ENCODE results near the gene ESR1. TPM values are rescaled to one million over a fixed set of nuclear protein-coding genes. Genes with fewer than 3 reads are reported as not detected.

ESR1 gene
- total and polyA plus RNA-seq, 4 donors = 0.05 to 16.1 (median 6.3) TPM

- H3K4me3 ChIP-seq (ENCODE audit: low read depth in 1 of 3, low read length in 3 of 3) = no peak overlapping the region
- peaks cover 0 to 4% (median 0%) of the 10 kb centered on the region in 4 donors for H3K9me3 ChIP-seq (ENCODE audit: control insufficient read depth in 4 of 4, low read length in 3 of 4)
- no peak overlapping the region for H3K9ac ChIP-seq (ENCODE audit: low read depth in 1 of 2, low read length in 2 of 2)
- no peak for DNase-seq (ENCODE audit: low spot score)
- H3K4me1 ChIP-seq (ENCODE audit: control insufficient read depth in 4 of 4, insufficient read depth in 4 of 4, low read length in 3 of 4) = peaks cover 0 to 3% (median 0%) of the 10 kb centered on the region in 4 donors
- no peak overlapping the region for H3K27ac ChIP-seq (ENCODE audit: low read depth in 1 of 2, low read length in 2 of 2)
- WGBS = 93% methylated on average over 2 of the region's 2 CpGs
- no peaks in the 10 kb centered on the region for H3K27me3 ChIP-seq (ENCODE audit: control insufficient read depth in 4 of 4, insufficient read depth in 4 of 4, low read length in 3 of 4)
- H3K36me3 ChIP-seq (ENCODE audit: control insufficient read depth in 4 of 4, insufficient read depth in 3 of 4, low read depth in 1 of 4, low read length in 3 of 4) = peaks cover 0 to 13% (median 5%) of the 10 kb centered on the region in 4 donors
- TF ChIP-seq, protein P1, sequence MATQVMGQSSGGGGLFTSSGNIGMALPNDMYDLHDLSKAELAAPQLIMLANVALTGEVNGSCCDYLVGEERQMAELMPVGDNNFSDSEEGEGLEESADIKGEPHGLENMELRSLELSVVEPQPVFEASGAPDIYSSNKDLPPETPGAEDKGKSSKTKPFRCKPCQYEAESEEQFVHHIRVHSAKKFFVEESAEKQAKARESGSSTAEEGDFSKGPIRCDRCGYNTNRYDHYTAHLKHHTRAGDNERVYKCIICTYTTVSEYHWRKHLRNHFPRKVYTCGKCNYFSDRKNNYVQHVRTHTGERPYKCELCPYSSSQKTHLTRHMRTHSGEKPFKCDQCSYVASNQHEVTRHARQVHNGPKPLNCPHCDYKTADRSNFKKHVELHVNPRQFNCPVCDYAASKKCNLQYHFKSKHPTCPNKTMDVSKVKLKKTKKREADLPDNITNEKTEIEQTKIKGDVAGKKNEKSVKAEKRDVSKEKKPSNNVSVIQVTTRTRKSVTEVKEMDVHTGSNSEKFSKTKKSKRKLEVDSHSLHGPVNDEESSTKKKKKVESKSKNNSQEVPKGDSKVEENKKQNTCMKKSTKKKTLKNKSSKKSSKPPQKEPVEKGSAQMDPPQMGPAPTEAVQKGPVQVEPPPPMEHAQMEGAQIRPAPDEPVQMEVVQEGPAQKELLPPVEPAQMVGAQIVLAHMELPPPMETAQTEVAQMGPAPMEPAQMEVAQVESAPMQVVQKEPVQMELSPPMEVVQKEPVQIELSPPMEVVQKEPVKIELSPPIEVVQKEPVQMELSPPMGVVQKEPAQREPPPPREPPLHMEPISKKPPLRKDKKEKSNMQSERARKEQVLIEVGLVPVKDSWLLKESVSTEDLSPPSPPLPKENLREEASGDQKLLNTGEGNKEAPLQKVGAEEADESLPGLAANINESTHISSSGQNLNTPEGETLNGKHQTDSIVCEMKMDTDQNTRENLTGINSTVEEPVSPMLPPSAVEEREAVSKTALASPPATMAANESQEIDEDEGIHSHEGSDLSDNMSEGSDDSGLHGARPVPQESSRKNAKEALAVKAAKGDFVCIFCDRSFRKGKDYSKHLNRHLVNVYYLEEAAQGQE (IDR thresholded peaks at IDR 0.05) = no peak
- TF ChIP-seq, protein P2, sequence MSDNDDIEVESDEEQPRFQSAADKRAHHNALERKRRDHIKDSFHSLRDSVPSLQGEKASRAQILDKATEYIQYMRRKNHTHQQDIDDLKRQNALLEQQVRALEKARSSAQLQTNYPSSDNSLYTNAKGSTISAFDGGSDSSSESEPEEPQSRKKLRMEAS (IDR thresholded peaks at IDR 0.05) = no peak
- TF ChIP-seq EGR1 (IDR thresholded peaks at IDR 0.05; ENCODE audit: low read depth in 2 of 2) = no peak
- TF ChIP-seq NR2F2 (IDR thresholded peaks at IDR 0.05) = no peak
- TF ChIP-seq, protein P3, sequence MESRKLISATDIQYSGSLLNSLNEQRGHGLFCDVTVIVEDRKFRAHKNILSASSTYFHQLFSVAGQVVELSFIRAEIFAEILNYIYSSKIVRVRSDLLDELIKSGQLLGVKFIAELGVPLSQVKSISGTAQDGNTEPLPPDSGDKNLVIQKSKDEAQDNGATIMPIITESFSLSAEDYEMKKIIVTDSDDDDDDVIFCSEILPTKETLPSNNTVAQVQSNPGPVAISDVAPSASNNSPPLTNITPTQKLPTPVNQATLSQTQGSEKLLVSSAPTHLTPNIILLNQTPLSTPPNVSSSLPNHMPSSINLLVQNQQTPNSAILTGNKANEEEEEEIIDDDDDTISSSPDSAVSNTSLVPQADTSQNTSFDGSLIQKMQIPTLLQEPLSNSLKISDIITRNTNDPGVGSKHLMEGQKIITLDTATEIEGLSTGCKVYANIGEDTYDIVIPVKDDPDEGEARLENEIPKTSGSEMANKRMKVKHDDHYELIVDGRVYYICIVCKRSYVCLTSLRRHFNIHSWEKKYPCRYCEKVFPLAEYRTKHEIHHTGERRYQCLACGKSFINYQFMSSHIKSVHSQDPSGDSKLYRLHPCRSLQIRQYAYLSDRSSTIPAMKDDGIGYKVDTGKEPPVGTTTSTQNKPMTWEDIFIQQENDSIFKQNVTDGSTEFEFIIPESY (IDR thresholded peaks at IDR 0.05) = no peak
- TF ChIP-seq TAF1 (conservative IDR thresholded peaks at IDR 0.05) = no peak
- TF ChIP-seq, protein P4, sequence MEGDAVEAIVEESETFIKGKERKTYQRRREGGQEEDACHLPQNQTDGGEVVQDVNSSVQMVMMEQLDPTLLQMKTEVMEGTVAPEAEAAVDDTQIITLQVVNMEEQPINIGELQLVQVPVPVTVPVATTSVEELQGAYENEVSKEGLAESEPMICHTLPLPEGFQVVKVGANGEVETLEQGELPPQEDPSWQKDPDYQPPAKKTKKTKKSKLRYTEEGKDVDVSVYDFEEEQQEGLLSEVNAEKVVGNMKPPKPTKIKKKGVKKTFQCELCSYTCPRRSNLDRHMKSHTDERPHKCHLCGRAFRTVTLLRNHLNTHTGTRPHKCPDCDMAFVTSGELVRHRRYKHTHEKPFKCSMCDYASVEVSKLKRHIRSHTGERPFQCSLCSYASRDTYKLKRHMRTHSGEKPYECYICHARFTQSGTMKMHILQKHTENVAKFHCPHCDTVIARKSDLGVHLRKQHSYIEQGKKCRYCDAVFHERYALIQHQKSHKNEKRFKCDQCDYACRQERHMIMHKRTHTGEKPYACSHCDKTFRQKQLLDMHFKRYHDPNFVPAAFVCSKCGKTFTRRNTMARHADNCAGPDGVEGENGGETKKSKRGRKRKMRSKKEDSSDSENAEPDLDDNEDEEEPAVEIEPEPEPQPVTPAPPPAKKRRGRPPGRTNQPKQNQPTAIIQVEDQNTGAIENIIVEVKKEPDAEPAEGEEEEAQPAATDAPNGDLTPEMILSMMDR (IDR thresholded peaks at IDR 0.05; ENCODE audit: low read depth, low read length, missing input control) = no peak
- no peak for TF ChIP-seq HNF4A (conservative IDR thresholded peaks at IDR 0.05)
- no peak for TF ChIP-seq FOXA2 (IDR thresholded peaks at IDR 0.05)
- TF ChIP-seq SP1 (IDR thresholded peaks at IDR 0.05) = no peak
- no peak for TF ChIP-seq ATF3 (IDR thresholded peaks at IDR 0.05)
- TF ChIP-seq RXRA (IDR thresholded peaks at IDR 0.05) = no peak
- TF ChIP-seq FOXA1 (IDR thresholded peaks at IDR 0.05) = no peak
- no peak for TF ChIP-seq YY1 (IDR thresholded peaks at IDR 0.05)
- no peak for TF ChIP-seq RAD21 (IDR thresholded peaks at IDR 0.05)
- TF ChIP-seq HNF4G (IDR thresholded peaks at IDR 0.05) = no peak
- TF ChIP-seq GABPA (IDR thresholded peaks at IDR 0.05 in 1 of 2, conservative IDR thresholded peaks at IDR 0.05 in 1 of 2) = no peak
- no peak for TF ChIP-seq JUND (IDR thresholded peaks at IDR 0.05)
Measured at GRCh38 chr6:152023613-152024012, 216.1 kb downstream of the ESR1 start.
